ENCODE data around the gene FBXL15.

The FBXL15 gene

GRCh38 chr10:102420714-102421506, at the start of gene FBXL15:
TSS of gene FBXL15 (plus strand) at chr10:102420836. CDS start at chr10:102421130, 294 bp downstream.
- DNase-seq (ENCODE audit: low read depth in 2 of 3, low spot score in 1 of 3): peak; percentile 95 to 98 (median 97)

- DNase-seq (ENCODE audit: low read depth in 2 of 3, low spot score in 1 of 3): no peak
Observed at GRCh38 chr10:102371295-102371694, 49.3 kb upstream of the FBXL15 start.

- DNase-seq (ENCODE audit: low read depth in 2 of 3, low spot score in 1 of 3): no peak
Observed at GRCh38 chr10:102375250-102375649, 45.4 kb upstream of the FBXL15 start.

- DNase-seq (ENCODE audit: low read depth in 2 of 3, low spot score in 1 of 3): no peak
Observed at GRCh38 chr10:102375867-102376266, 44.8 kb upstream of the FBXL15 start.

- no peak for DNase-seq (ENCODE audit: low read depth in 2 of 3, low spot score in 1 of 3)
Observed at GRCh38 chr10:102376901-102377300, 43.7 kb upstream of the FBXL15 start.

GRCh38 chr10:102379383-102379782, 41.3 kb upstream of the FBXL15 start:
- DNase-seq (ENCODE audit: low read depth in 2 of 3, low spot score in 1 of 3): no peak

GRCh38 chr10:102381983-102382382, 38.7 kb upstream of the FBXL15 start:
- DNase-seq (ENCODE audit: low read depth in 2 of 3, low spot score in 1 of 3): no peak

- DNase-seq (ENCODE audit: low read depth in 2 of 3, low spot score in 1 of 3): no peak
Observed at GRCh38 chr10:102382871-102383270, 37.8 kb upstream of the FBXL15 start.

GRCh38 chr10:102384053-102384452, 36.6 kb upstream of the FBXL15 start:
- no peak for DNase-seq (ENCODE audit: low read depth in 2 of 3, low spot score in 1 of 3)

GRCh38 chr10:102384606-102385429, 35.8 kb upstream of the FBXL15 start:
- DNase-seq (ENCODE audit: low read depth in 2 of 3, low spot score in 1 of 3): no peak

GRCh38 chr10:102389894-102390293, 30.7 kb upstream of the FBXL15 start:
- no peak for DNase-seq (ENCODE audit: low read depth in 2 of 3, low spot score in 1 of 3)

GRCh38 chr10:102392306-102392705, 28.3 kb upstream of the FBXL15 start:
- no peak for DNase-seq (ENCODE audit: low read depth in 2 of 3, low spot score in 1 of 3)

GRCh38 chr10:102393411-102394078, 27.1 kb upstream of the FBXL15 start:
- no peak for DNase-seq (ENCODE audit: low read depth in 2 of 3, low spot score in 1 of 3)

GRCh38 chr10:102394079-102394800, 26.4 kb upstream of the FBXL15 start:
- peak; percentile 97 to 98 (median 97) for DNase-seq (ENCODE audit: low read depth in 2 of 3, low spot score in 1 of 3)

GRCh38 chr10:102394801-102395399, 25.7 kb upstream of the FBXL15 start:
- peak; percentile 44 to 56 (median 48) for DNase-seq (ENCODE audit: low read depth in 2 of 3, low spot score in 1 of 3)

- DNase-seq (ENCODE audit: low read depth in 2 of 3, low spot score in 1 of 3): peak; percentile 79 to 90 (median 87)
Observed at GRCh38 chr10:102395400-102396316, 25.0 kb upstream of the FBXL15 start, which contains the start of gene NFKB2. TSS of gene NFKB2 (plus strand) at chr10:102395705. CDS start at chr10:102395960, 255 bp downstream.

GRCh38 chr10:102396317-102396650, 24.4 kb upstream of the FBXL15 start:
- no peak for DNase-seq (ENCODE audit: low read depth in 2 of 3, low spot score in 1 of 3)

- no peak for DNase-seq (ENCODE audit: low read depth in 2 of 3, low spot score in 1 of 3)
Observed at GRCh38 chr10:102396730-102397151, 23.9 kb upstream of the FBXL15 start.
